Dendritic cell treated with granulocyte-macrophage colony-stimulating factor and Interleukin-4, amounts not matched to agents 40 ng/mL and 50 ng/mL, for 4 days (primary cell): ENCODE results near the gene ALPL.

ENCODE experiments used
- H3K27ac Mint-ChIP-seq: one replicate; pipeline ENCODE4 v1.8.0; 2022; ENCODE audit warnings: mild to moderate bottlenecking, mixed read lengths
- H3K27me3 Mint-ChIP-seq: one replicate; pipeline ENCODE4 v1.8.0; 2022; ENCODE audit warnings: mild to moderate bottlenecking, mixed read lengths
- H3K36me3 Mint-ChIP-seq: one replicate; pipeline ENCODE4 v1.8.0; 2022; ENCODE audit warnings: low read depth, mixed read lengths
- H3K4me1 Mint-ChIP-seq: one replicate; pipeline ENCODE4 v1.8.0; 2022; ENCODE audit warnings: low read depth, mixed read lengths
- H3K4me3 Mint-ChIP-seq: one replicate; pipeline ENCODE4 v1.8.0; 2022; ENCODE audit warnings: mild to moderate bottlenecking, moderate library complexity, mixed read lengths
- H3K9me3 Mint-ChIP-seq: one replicate; pipeline ENCODE4 v1.8.0; 2022; ENCODE audit warnings: mixed read lengths
- intact Hi-C: fragments of 100-400 bp; cut with micrococcal nuclease; formaldehyde crosslinking; loops from one replicate; pipeline ENCODE4 v1.15.0; 2022

ALPL gene

GRCh38 chr1:21626921-21627339 lies 117.7 kb downstream of the ALPL start:
- Mint-ChIP-seq H3K36me3 (peaks cover 31% of the 10 kb centered on the region), H3K27ac (no peak overlapping the region), H3K9me3 (no peaks in the 10 kb centered on the region), H3K27me3 (peaks cover 47% of the 10 kb centered on the region), H3K4me1 (peaks cover 15% of the 10 kb centered on the region), H3K4me3 (no peak overlapping the region)
- intact Hi-C loops: no loop called here
